Loucy (cell line): ENCODE data around the gene ZNF420.

Source experiments
- EZH2phosphoT487 ChIP-seq: fragments of 200-600 bp; IDR thresholded peaks from 2 replicates; pipeline ENCODE4 v1.6.1; 2018; ENCODE audit warnings: antibody characterized with exemption, mild to moderate bottlenecking, moderate library complexity, borderline replicate concordance
- TF ChIP-seq, protein P1 (sequence below): fragments of 200-600 bp; sonication (generic); conservative IDR thresholded peaks from 2 replicates; pipeline ENCODE4 v1.5.1; 2014; ENCODE audit warnings: mild to moderate bottlenecking, antibody characterized with exemption, low read length

GRCh38 chr19:37098570-37098969 is 20.3 kb downstream of the ZNF420 start:
- TF ChIP-seq, protein P1, sequence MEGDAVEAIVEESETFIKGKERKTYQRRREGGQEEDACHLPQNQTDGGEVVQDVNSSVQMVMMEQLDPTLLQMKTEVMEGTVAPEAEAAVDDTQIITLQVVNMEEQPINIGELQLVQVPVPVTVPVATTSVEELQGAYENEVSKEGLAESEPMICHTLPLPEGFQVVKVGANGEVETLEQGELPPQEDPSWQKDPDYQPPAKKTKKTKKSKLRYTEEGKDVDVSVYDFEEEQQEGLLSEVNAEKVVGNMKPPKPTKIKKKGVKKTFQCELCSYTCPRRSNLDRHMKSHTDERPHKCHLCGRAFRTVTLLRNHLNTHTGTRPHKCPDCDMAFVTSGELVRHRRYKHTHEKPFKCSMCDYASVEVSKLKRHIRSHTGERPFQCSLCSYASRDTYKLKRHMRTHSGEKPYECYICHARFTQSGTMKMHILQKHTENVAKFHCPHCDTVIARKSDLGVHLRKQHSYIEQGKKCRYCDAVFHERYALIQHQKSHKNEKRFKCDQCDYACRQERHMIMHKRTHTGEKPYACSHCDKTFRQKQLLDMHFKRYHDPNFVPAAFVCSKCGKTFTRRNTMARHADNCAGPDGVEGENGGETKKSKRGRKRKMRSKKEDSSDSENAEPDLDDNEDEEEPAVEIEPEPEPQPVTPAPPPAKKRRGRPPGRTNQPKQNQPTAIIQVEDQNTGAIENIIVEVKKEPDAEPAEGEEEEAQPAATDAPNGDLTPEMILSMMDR: no peak
- no peak for TF ChIP-seq EZH2phosphoT487
